GM19452 (cell line): ENCODE data around the gene GTF2H2C.
"Not testable (repeated sequence)": the region's sequence is repeated elsewhere in the genome, so short reads cannot be mapped to it uniquely, and the experiment has no call there.

ENCODE experiments used
- ATAC-seq: cut with Tn5 transposase; IDR thresholded peaks from one replicate; pipeline ENCODE4 v1.9.1; 2021; ENCODE audit not compliant: unreplicated experiment

The GTF2H2C gene

GRCh38 chr5:69560587-69561431 is 818 bp downstream of the GTF2H2C start:
- ATAC-seq = not testable (repeated sequence)

- not testable (repeated sequence) for ATAC-seq
Measured at GRCh38 chr5:69566172-69566571, 6.2 kb downstream of the GTF2H2C start.

- ATAC-seq = not testable (repeated sequence)
Measured at GRCh38 chr5:69568072-69568471, 8.1 kb downstream of the GTF2H2C start.

GRCh38 chr5:69583356-69583755 is 23.4 kb downstream of the GTF2H2C start:
- ATAC-seq = not testable (repeated sequence)

- not testable (repeated sequence) for ATAC-seq
Measured at GRCh38 chr5:69596114-69596840, 36.3 kb downstream of the GTF2H2C start.

GRCh38 chr5:69601947-69602346 is 42.0 kb downstream of the GTF2H2C start:
- ATAC-seq = peak; percentile 82

GRCh38 chr5:69606839-69607238 is 46.8 kb downstream of the GTF2H2C start:
- ATAC-seq = not testable (repeated sequence)

- not testable (repeated sequence) for ATAC-seq
Measured at GRCh38 chr5:69607750-69608149, 47.8 kb downstream of the GTF2H2C start.

- not testable (repeated sequence) for ATAC-seq
Measured at GRCh38 chr5:69608861-69609496, 49.0 kb downstream of the GTF2H2C start.

GRCh38 chr5:69614843-69615242 is 54.9 kb downstream of the GTF2H2C start:
- ATAC-seq = not testable (repeated sequence)

GRCh38 chr5:69631879-69632278 is 71.9 kb downstream of the GTF2H2C start:
- not testable (repeated sequence) for ATAC-seq
